ENCODE data around the gene TMEM221. TPM values are rescaled to one million over a fixed set of nuclear protein-coding genes. Genes with fewer than 3 reads are reported as not detected.

TMEM221 gene
- total RNA-seq, 4 donors from 2014 or later: 0.42 to 1.3 (median 0.61) TPM; not detected in 1

DNA sequence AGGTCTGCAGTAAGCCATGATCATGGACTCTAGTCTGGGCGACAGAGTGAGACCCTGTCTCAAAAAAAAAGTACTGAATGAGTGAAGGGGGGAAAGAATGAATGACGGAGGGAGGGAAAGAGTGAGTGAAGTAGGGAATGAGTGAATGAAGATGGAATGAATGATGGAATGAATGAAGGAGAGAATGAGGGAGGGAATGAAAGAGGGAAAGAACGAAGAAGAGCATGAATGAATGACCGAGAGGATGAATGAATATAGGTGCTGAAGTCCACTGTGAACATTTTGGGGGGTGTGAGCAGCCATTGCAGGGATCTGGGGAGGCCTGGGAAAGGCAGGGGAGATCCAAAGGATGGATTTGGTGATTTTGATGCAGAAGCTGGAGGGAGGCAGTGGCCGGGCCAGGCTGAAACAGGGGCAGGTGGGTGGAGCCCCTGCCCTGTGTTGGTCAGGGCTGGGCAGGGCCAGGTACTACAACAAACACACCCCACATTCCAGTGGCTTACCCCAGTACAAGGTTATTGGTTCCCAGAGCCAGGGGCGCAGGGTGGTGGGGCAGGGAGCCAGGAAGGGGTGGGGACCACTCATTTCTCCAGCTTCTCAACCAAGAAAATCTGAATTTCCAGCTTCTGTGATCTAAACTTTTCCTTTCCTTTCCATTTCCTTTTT, 36.2 kb upstream of the TMEM221 start:
- 85 to 87% methylated on average over 6 of the region's 6 CpGs for WGBS, 2 donors
- intact Hi-C loops (cut with DNase I; ENCODE audit: low total_unique reads): no loop called here
- no peak for DNase-seq (ENCODE audit: low spot score in 2 of 2)
- H3K4me3 ChIP-seq (ENCODE audit: low read depth, poor library complexity, severe bottlenecking): no peak overlapping the region
- no peak for TF ChIP-seq POLR2A (IDR thresholded peaks at IDR 0.05)
- TF ChIP-seq, protein P1, sequence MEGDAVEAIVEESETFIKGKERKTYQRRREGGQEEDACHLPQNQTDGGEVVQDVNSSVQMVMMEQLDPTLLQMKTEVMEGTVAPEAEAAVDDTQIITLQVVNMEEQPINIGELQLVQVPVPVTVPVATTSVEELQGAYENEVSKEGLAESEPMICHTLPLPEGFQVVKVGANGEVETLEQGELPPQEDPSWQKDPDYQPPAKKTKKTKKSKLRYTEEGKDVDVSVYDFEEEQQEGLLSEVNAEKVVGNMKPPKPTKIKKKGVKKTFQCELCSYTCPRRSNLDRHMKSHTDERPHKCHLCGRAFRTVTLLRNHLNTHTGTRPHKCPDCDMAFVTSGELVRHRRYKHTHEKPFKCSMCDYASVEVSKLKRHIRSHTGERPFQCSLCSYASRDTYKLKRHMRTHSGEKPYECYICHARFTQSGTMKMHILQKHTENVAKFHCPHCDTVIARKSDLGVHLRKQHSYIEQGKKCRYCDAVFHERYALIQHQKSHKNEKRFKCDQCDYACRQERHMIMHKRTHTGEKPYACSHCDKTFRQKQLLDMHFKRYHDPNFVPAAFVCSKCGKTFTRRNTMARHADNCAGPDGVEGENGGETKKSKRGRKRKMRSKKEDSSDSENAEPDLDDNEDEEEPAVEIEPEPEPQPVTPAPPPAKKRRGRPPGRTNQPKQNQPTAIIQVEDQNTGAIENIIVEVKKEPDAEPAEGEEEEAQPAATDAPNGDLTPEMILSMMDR (IDR thresholded peaks at IDR 0.05): no peak

DNA sequence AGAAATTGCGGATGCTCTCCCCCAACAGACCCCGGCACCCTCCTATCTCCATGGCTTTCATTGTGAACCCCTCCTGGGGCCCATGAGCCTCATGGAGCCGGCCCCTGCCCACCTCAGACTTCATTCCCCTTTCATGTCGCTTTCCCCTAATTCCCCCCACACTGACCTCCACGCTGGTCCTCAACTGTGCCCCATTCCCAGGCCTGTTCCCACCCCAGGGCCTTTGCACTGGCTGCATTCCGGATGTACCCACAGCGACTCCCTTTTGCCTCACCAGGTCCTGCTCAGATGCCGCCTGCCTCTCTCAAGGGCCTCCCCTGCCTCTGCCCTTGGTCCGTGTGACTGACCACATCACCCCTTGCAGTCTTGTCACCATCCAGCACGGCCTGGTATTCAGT, 35.1 kb upstream of the TMEM221 start:
- WGBS, 2 donors: 94 to 96% methylated on average over 10 of the region's 10 CpGs
- no peak for DNase-seq (ENCODE audit: low spot score in 2 of 2)
- no peak for TF ChIP-seq POLR2A (IDR thresholded peaks at IDR 0.05)
- TF ChIP-seq, protein P1 (IDR thresholded peaks at IDR 0.05): no peak
- intact Hi-C loops (cut with DNase I; ENCODE audit: low total_unique reads): no loop called here
- H3K4me3 ChIP-seq (ENCODE audit: low read depth, poor library complexity, severe bottlenecking): no peak overlapping the region

DNA sequence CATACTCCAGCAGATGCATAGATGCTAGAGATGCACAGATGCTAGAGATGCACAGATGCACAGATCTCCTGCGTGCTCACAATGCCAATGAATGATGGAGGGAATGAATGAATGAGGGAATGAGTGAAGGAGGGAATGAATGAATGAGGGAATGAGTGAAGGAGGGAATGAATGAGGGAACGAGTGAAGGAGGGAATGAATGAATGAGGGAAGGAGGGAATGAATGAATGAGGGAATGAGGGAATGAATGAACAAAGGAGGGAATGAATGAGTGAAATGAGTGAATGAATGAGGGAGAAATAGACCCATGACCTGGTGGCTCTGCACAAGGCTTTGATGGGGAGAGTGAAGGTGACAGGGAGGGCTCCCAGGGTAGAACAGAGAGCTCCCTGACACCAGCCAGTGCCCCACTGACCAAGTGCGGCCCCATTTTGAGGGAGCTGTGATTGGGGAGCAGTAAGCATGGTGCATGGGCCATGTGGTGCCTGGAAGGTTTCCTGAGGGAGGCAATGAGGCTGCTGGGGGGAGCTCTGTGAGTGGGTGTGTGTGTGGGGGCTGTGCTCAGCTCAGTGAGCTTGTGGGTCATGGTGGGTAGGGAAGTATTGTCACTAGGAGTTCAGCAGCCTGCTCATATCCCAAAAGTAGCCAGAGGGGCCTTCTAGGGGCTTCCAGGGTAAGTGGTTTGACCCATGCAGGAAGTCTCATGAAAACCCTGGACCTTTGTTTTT, 34.6 kb upstream of the TMEM221 start:
- intact Hi-C loops (cut with DNase I; ENCODE audit: low total_unique reads): no loop called here
- no peak for DNase-seq (ENCODE audit: low spot score in 2 of 2)
- no peak for TF ChIP-seq POLR2A (IDR thresholded peaks at IDR 0.05)
- TF ChIP-seq, protein P1 (IDR thresholded peaks at IDR 0.05): no peak
- WGBS, 2 donors: 84 to 85% methylated on average over 3 of the region's 3 CpGs
- no peak overlapping the region for H3K4me3 ChIP-seq (ENCODE audit: low read depth, poor library complexity, severe bottlenecking)

DNA sequence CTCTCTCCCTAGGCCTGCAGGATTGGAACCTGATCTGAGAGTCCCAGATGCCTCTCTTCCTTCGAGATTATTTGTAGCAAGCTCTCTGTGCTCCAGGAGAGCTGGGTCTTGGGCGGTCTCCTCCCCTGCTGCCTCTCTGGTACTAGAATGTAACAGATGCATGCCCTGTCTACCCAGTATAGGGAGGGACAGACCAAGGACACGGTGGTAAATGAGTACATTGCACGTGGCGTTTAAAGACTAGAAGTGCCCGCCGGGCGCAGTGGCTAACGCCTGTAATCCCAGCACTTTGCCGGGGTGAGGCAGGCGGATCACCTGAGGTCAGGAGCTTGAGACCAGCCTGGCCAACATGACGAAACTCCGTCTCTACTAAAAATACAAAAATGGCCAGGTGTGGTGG, 33.5 kb upstream of the TMEM221 start:
- TF ChIP-seq, protein P1 (IDR thresholded peaks at IDR 0.05): no peak
- TF ChIP-seq POLR2A (IDR thresholded peaks at IDR 0.05): no peak
- DNase-seq (ENCODE audit: low spot score in 2 of 2): no peak
- WGBS, 2 donors: 80 to 83% methylated on average over 13 of the region's 13 CpGs
- intact Hi-C loops (cut with DNase I; ENCODE audit: low total_unique reads): no loop called here
- H3K4me3 ChIP-seq (ENCODE audit: low read depth, poor library complexity, severe bottlenecking): no peak overlapping the region

DNA sequence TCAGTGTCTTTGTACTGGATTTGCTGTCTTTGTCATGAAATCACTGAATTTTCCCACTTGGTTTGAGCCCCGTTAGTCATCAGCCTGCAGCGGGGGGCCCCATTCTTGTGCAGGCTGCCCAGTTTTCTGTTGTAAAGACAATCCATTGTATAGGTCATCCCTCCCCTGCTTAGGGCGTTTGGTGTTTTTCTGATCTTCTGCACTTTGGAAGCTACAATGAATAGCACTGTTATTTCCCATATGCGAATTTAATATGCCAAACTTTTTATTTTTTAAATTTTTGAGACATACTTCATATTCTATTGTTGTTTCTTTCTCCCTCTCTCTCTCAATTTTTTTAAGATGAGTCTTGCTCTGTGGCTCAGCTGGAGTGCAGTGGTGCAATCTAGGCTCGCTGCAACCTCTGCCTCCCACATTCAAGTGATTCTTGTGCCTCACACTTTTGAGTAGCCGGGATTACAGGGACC, 30.9 kb upstream of the TMEM221 start:
- intact Hi-C loops (cut with DNase I; ENCODE audit: low total_unique reads): no loop called here
- no peak for DNase-seq (ENCODE audit: low spot score in 2 of 2)
- TF ChIP-seq, protein P1 (IDR thresholded peaks at IDR 0.05): no peak
- TF ChIP-seq POLR2A (IDR thresholded peaks at IDR 0.05): no peak
- 60 to 61% methylated on average over 6 of the region's 6 CpGs for WGBS, 2 donors
- no peak overlapping the region for H3K4me3 ChIP-seq (ENCODE audit: low read depth, poor library complexity, severe bottlenecking)

Data from lower leg skin (tissue), 4 donors.